AG04450 (cell line): ENCODE measurements around the gene CLNK. TPM values are rescaled to one million over a fixed set of nuclear protein-coding genes. Genes with fewer than 3 reads are reported as not detected.

ENCODE experiments used
- CTCF ChIA-PET: fragments of 300-600, 350-600 bp; formaldehyde crosslinking; extraction: SDS; loops from one replicate; lab custom pipeline; 2022; ENCODE audit warnings: antibody characterized with exemption, inconsistent platforms; lab: Charles Lee
- POLR2A ChIA-PET: fragments of 350-600 bp; formaldehyde crosslinking; extraction: SDS; loops from one replicate; lab custom pipeline; 2021; ENCODE audit warnings: antibody characterized with exemption, inconsistent platforms; lab: Yijun Ruan, JAX
- DNase-seq: peaks from one replicate; pipeline ENCODE4 v3.0.0-alpha.2; 2011; ENCODE audit warnings: low read depth, low spot score
- H3K27ac ChIP-seq: one replicate; pipeline ENCODE4 v1.5.1; 2012; ENCODE audit warnings: low read depth, low read length, control low read depth
- H3K27me3 ChIP-seq: one replicate; pipeline ENCODE4 v1.6.0; 2012; ENCODE audit warnings: low read length; ENCODE audit not compliant: control insufficient read depth, insufficient read depth
- H3K4me3 ChIP-seq: 2 replicates; pipeline ENCODE4 v1.5.1; 2011; ENCODE audit warnings: mild to moderate bottlenecking, low read depth, low read length, control low read depth
- H3K9me3 ChIP-seq: 2 replicates; pipeline ENCODE4 v1.5.1; 2012; ENCODE audit warnings: low read length; ENCODE audit not compliant: control insufficient read depth, insufficient read depth
- polyA plus RNA-seq: library from polyadenylated mRNA; depleted of rRNA; stranded (reverse); fragments of >200 nt; gene quantifications from 2 replicates; pipeline ENCODE4 v1.2.3, GENCODE V29; 2011
- TF ChIP-seq, protein P1 (sequence below): IDR thresholded peaks from 2 replicates; pipeline ENCODE4 v1.5.1; 2011; ENCODE audit warnings: low read depth, low read length, control low read depth, inconsistent platforms

Gene CLNK
- polyA plus RNA-seq, 1 experiment = not detected

DNA sequence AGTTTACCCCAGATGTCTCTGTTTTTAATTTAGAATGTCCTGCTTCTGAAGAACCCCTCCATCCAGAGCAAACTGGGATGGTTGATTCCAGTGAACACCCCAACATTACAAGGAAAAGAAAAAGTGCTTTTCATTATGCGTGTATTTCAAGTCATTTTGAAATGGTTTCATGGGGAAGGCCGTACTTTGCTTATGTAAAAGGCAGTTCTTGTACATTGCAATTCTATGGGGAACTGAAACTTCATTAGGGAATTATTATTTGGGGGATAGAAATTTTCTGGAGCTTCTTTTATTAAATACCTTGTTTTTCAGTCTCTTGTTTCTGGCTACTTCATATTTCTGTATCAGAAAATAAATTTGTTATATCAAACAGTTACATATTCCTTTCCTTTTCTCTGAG lies 130.4 kb downstream of the CLNK start:
- CTCF ChIA-PET = interaction anchor here (0.5 to 5.3 kb wide), 10 partner anchors 16 to 1188 kb away, joined by 3 to 28 read pairs (median 3); no protein-coding TSS in a partner anchor
- TF ChIP-seq, protein P1, sequence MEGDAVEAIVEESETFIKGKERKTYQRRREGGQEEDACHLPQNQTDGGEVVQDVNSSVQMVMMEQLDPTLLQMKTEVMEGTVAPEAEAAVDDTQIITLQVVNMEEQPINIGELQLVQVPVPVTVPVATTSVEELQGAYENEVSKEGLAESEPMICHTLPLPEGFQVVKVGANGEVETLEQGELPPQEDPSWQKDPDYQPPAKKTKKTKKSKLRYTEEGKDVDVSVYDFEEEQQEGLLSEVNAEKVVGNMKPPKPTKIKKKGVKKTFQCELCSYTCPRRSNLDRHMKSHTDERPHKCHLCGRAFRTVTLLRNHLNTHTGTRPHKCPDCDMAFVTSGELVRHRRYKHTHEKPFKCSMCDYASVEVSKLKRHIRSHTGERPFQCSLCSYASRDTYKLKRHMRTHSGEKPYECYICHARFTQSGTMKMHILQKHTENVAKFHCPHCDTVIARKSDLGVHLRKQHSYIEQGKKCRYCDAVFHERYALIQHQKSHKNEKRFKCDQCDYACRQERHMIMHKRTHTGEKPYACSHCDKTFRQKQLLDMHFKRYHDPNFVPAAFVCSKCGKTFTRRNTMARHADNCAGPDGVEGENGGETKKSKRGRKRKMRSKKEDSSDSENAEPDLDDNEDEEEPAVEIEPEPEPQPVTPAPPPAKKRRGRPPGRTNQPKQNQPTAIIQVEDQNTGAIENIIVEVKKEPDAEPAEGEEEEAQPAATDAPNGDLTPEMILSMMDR = no peak
- no peak for DNase-seq
- H3K27me3 ChIP-seq = peaks cover 3% of the 10 kb centered on the region
- H3K4me3 ChIP-seq = no peak overlapping the region
- no peak overlapping the region for H3K27ac ChIP-seq
- H3K9me3 ChIP-seq = no peaks in the 10 kb centered on the region
- POLR2A ChIA-PET = no interaction called here

DNA sequence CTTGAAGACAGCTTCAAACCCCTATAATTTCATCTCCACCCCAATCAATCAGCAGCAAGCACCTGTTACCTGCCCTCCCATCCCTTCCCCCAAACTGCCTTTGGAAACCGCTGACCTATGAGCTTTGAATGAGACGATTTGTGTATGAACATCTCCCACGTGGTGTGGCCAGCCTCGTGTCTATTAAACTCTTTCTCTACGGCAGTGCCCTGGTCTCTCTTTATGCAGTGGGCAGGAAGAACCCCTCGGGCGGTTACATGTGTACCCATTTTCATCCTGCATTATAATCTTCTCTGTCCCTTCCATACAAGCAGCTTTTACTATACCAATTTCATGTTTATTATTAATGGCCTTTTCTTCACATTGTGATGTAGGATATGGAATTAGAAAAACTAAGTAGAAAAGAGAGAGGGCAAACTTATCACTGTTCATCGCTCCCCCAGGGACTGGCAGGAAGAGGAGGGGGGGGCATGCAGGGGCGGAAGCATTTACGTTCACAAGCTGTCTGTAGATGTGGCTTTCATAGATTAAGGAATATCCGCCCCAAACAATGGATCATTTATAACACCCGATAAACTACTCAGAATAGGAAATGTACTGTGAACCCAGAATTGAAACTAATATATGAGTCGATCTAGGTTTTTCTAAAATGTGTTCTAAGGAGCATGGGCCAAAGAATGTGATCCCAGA lies 131.8 kb downstream of the CLNK start:
- Histone ChIP-seq H3K27ac (no peak overlapping the region), H3K4me3 (no peak overlapping the region), H3K9me3 (no peaks in the 10 kb centered on the region), H3K27me3 (peaks cover 3% of the 10 kb centered on the region)
- TF ChIP-seq, protein P1 = no peak
- POLR2A ChIA-PET = no interaction called here
- DNase-seq = no peak
- CTCF ChIA-PET = interaction anchor here (0.6 to 5.3 kb wide), 4 partner anchors 8 to 1263 kb away, joined by 3 to 28 read pairs (median 7); no protein-coding TSS in a partner anchor

DNA sequence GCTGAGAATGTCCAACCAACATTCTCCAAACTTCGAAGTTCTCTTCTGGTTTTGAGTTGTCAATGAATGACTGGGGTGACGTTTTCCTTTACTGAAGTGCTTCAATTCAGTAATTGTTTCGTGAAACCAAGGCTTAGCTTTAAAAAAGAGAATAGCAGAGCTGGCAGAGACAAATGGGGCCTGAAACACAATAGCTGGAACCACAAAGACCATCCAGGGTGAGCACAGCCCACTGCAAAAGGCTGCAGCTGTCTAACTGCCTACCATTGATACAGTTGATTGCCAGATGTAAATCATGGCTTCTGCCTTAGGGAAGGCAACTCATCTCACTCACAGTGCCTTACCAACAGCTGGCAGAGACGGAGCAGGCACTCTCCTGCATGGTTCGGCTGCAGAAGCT lies 148.7 kb downstream of the CLNK start:
- H3K4me3 ChIP-seq = no peak overlapping the region
- ChIA-PET POLR2A (no interaction called here), CTCF (interaction anchor here (1.3 to 1.7 kb wide), 2 partner anchors 75 to 378 kb away, joined by 3 read pairs; no protein-coding TSS in a partner anchor)
- TF ChIP-seq, protein P1 = no peak
- no peak overlapping the region for H3K27ac ChIP-seq
- no peaks in the 10 kb centered on the region for H3K27me3 ChIP-seq
- no peaks in the 10 kb centered on the region for H3K9me3 ChIP-seq
- no peak for DNase-seq

DNA sequence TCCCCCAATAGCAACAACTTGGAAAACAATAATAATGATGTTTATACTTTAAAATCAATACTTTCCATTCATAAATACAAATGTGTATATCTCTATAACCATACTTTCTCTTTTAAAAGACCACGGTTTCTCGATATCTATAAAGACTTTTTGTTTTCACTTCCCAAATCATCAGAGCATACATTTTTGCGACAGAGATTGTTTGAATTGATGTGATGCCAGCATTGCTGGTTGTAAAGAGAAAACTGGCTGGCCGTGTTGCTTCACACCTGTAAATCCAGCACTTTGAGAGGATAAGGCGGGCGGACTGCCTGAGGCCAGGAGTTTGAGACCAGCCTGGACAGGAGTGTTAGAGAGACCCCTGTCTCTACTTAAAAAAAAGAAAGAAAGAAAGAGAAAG lies 149.7 kb downstream of the CLNK start:
- POLR2A ChIA-PET = no interaction called here
- TF ChIP-seq, protein P1 = no peak
- CTCF ChIA-PET = interaction anchor here (1.3 to 1.7 kb wide), 2 partner anchors 74 to 377 kb away, joined by 3 read pairs; no protein-coding TSS in a partner anchor

DNA sequence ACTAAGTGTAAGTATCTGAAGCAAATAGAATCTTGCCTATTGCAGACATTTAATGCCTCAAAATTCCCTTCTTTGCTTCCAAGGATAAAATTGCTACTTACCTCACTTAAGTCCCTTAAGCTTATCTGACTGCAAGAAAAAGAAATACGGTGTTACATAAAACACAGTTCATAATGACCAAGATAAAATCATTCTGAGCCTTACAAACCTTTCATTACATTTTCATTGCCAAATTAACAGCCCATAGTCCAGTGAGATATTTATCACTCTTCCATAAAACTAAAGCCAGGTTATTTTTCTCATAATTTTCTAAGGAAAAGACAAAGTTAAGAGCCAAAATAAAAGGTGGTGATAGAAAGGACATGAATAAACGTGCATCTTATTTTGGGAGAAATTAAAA lies 152.4 kb downstream of the CLNK start:
- CTCF ChIA-PET = interaction anchor here (0.9 to 1.4 kb wide), 2 partner anchors 71 to 374 kb away, joined by 3 to 5 read pairs; no protein-coding TSS in a partner anchor
- no peak for DNase-seq
- H3K27ac ChIP-seq = no peak overlapping the region
- POLR2A ChIA-PET = no interaction called here
- H3K27me3 ChIP-seq = no peaks in the 10 kb centered on the region
- TF ChIP-seq, protein P1 = no peak
- no peak overlapping the region for H3K4me3 ChIP-seq
- no peaks in the 10 kb centered on the region for H3K9me3 ChIP-seq

More for the DNA sequence above, 149.7 kb downstream of the CLNK start:
- DNase-seq = no peak
- Histone ChIP-seq H3K27me3 (no peaks in the 10 kb centered on the region), H3K9me3 (no peaks in the 10 kb centered on the region), H3K27ac (no peak overlapping the region), H3K4me3 (no peak overlapping the region)
